WTC11 (cell line): ENCODE results near the gene CACNA1D.

Source experiments
- CREM ChIP-seq: sonication (generic); formaldehyde crosslinking; IDR thresholded peaks from 2 replicates; pipeline ENCODE4 v1.8.1; 2022; ENCODE audit warnings: mild to moderate bottlenecking, missing genetic modification reagents, moderate library complexity
- CTCF ChIP-seq: fragments of 200-600 bp; IDR thresholded peaks from 2 replicates; pipeline ENCODE4 v1.8.0; 2022; ENCODE audit warnings: antibody characterized with exemption
- GABPB1 ChIP-seq: sonication (generic); formaldehyde crosslinking; IDR thresholded peaks from 2 replicates; pipeline ENCODE4 v1.8.1; 2023; ENCODE audit warnings: mild to moderate bottlenecking, missing genetic modification reagents
- NR3C1 ChIP-seq: sonication (generic); formaldehyde crosslinking; conservative IDR thresholded peaks from 2 replicates; pipeline ENCODE4 v1.8.1; 2023; ENCODE audit warnings: low read depth, mild to moderate bottlenecking, missing genetic modification reagents
- RORB ChIP-seq: fragments of 250-450 bp; sonication (Bioruptor Pico); IDR thresholded peaks from 2 replicates; pipeline ENCODE4 v1.9.0; 2021; ENCODE audit warnings: mild to moderate bottlenecking
- TF ChIP-seq, protein P1 (sequence below): sonication (generic); formaldehyde crosslinking; IDR thresholded peaks from 2 replicates; pipeline ENCODE4 v1.8.0; 2022; ENCODE audit warnings: mild to moderate bottlenecking, missing genetic modification reagents
- TF ChIP-seq, protein P2 (sequence below): sonication (generic); formaldehyde crosslinking; IDR thresholded peaks from 2 replicates; pipeline ENCODE4 v1.8.0; 2022; ENCODE audit warnings: mild to moderate bottlenecking, missing genetic modification reagents

- no peak for TF ChIP-seq CREM (CRISPR knock-in tag)
- TF ChIP-seq, protein P1, sequence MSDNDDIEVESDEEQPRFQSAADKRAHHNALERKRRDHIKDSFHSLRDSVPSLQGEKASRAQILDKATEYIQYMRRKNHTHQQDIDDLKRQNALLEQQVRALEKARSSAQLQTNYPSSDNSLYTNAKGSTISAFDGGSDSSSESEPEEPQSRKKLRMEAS: no peak
- no peak for TF ChIP-seq GABPB1
- TF ChIP-seq, protein P2, sequence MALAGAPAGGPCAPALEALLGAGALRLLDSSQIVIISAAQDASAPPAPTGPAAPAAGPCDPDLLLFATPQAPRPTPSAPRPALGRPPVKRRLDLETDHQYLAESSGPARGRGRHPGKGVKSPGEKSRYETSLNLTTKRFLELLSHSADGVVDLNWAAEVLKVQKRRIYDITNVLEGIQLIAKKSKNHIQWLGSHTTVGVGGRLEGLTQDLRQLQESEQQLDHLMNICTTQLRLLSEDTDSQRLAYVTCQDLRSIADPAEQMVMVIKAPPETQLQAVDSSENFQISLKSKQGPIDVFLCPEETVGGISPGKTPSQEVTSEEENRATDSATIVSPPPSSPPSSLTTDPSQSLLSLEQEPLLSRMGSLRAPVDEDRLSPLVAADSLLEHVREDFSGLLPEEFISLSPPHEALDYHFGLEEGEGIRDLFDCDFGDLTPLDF (CRISPR knock-in tag): no peak
- TF ChIP-seq RORB (CRISPR knock-in tag): no peak
- TF ChIP-seq CTCF: no peak
- TF ChIP-seq NR3C1 (CRISPR knock-in tag): no peak
These were observed 246.5 kb downstream of the CACNA1D start for GRCh38 chr3:53740956-53741355.
